CD1c-positive myeloid dendritic cell (primary cell): ENCODE results near the gene NRXN3.

Experiments
- DNase-seq: peaks from one replicate; pipeline ENCODE4 v3.0.0-alpha.2; 2016; ENCODE audit errors: extremely low spot score

The NRXN3 gene

DNA sequence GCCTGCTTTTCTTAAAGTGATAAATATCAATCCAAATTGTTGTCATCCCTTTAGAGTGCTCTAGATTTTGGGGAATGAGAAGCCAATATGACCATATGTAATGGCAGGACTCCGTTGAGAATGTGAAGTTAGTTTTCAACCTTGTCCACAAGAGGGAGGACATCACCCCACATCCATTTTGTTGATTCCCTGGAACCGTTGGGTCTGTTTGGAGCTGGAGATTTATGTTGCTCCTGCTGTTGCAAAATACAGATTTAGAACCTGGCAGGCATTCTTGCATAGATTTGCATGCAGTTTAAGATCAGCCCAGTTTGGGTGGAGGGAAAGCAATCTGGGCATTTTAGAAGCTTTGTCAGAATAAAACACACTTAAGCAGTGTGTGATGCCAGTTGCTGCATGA is 620.1 kb downstream of the NRXN3 start:
- DNase-seq = no peak

DNA sequence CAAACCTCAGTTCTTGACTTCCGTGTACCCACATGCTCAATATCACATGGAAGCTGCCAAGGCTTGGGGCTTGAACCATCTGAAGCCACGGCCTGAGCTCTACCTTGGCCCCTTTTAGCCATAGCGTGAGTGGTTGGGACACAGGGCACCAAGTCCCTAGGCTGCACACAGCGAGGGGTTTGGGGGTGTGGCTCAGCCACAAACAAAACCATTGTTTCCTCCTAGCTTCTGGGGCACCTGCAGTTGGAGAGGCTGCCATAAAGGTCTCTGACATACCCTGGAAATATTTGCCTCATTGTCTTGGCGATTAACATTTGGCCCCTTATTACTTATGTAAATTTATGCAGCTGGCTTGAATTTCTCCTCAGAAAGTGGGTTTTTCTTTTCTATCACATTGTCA is 628.6 kb downstream of the NRXN3 start:
- DNase-seq = no peak

DNA sequence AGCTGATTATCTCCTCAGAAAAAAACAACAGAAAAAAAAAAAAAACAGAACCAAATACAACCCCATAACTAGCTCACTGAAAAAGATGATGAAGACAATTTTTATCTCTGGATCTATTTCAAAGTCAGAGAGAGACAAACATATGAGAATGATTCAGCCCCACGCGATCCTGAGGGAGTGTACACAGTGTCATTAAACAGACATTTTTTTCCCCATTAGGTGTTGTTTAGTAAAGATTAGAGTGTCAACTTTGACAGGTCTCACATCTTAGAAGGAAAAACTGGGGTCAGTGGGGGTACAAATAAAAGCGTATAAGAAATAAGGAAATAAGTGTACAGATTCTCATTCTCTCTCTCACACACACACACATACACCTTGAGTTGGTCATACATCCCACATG is 635.4 kb downstream of the NRXN3 start:
- no peak for DNase-seq

DNA sequence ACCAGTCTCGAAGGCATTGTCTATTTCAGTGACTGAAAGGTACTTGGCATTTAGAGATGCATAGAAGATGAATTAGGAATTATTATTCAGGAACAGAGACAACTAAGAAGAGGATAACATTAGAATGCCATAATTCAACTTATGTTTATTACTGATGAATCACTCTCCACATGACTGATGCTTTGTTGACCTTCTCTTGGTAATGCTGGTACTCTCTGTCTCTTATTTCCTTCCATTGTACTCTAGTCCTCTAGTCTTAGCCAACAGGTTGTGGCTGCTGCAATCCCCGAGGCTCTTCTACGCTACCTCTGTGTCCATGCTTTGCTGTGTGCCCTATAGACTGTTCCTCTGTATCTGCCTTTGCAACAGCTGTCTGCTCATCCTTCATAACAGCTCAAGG is 652.9 kb downstream of the NRXN3 start:
- no peak for DNase-seq

DNA sequence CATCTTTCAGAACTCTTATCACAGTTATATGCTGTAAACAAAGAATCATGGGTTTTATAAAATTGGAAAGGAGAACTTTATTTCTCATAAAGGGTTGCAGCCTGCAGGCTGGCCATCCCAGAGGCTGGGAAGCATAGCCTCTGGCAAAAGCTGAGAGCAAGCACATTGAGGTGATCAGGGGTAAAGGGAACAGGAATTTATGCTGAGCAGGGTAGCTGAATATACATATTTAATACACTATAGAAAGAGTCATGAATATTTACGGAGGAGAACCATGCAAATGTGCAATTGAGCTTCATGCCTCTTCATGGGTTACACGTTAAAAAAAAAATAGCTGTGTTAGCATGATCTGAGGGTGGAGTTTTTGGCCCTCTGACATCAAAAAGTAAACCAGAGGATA is 653.3 kb downstream of the NRXN3 start:
- DNase-seq = no peak

DNA sequence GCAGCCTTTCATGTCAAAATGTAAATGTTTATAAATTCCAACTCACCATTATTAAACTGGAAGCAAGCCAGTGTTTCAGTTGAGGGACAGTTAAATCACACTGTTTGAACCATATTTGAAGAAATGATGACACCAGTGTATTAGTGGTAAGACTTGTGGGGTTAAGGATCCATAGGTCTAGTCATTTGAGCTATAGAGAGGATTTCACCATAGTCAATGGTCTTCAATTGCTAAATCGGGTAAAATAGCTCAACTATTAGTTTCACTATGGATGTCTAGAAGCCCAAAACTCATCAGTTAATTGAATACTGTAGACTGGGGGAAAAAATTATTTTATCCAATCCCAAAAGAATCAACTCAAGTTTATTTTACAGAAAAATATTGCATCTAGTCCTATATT is 659.1 kb downstream of the NRXN3 start:
- no peak for DNase-seq

DNA sequence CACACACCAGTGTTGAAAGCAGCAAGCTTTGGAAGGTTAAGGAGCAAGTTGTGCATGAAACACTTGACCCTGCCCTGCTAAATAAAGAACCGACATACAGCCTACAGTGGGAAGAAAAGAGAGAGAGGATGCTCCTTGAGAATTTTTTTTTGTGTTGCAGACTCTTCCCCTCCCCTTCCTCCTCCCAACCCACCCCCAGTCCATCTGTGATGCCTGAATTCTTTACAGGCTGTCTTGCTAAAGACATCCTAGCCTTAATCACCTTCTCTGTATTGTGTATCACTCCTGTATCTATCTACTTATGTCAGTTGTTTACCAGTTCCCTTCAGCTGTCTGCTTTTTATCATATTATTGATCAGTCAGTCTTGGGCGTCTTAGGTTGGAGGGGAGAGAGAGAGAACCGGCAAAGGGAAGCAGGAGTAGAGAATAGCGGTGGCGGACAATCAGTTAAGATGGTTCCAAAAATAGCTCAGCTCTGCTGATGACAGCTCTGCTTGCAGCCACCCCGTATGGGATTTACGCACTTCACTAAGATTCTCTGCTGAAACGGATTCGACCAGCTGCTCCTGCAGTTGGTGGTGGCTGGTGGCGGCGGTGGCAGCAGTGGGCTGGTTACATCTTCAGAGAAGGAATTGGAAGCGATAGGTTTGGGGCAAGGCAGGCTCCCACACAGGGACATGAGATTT is 664.7 kb downstream of the NRXN3 start:
- DNase-seq = no peak

DNA sequence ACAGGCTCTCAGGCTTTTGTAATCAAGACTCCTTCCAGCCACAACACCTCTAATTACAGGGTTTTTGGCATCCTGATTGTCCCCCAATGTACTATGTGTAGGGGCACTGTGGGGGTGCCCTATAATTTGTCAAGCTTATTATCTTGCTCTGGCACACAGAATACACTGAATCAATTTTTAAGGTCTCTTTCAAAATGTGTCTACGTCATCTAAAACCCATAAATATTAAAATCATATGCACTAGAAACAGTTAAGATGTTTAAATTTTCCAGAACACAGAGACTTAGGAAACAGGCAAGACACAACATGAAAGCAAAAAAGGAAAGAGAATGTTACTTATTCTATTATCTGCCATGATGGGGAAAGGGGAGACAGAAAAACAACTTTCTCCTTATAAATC is 665.7 kb downstream of the NRXN3 start:
- no peak for DNase-seq

DNA sequence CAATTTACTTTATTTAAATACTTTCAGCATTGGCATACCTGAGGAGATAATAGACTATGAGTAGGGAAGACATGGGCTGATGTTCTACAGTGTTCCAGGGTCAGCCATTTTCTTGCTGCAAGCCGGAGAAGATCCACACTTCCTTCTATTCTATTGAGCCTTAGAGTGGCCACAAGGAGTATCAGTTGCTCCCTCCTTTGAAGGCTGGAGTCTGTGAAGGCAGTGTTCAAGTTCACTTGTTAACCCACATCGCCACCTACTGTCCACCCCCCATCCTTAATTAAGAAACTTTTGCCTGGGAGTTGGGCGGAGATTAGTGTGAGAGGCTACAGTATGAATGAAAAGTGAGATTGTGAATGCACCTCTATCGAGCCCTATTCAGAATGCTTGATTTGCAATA is 666.6 kb downstream of the NRXN3 start:
- no peak for DNase-seq

DNA sequence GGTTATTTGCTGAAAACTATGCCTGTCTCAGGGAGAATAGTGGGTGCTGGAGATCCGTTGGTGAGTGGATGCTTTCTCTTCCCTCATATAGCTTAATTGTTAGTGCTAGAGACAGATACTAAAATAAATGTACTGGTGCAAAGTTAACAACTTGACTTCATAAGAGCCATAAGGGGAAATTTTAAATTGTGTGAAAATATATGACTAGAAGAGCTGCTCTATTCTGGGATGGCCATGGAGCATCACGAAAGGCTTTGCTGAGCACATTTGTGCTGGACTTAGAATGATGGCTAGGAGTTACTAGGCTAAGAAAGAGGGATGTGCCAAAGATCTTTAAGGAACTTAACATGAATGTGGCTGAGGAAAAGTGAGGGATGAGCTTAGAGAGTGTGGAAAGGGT is 668.8 kb downstream of the NRXN3 start:
- DNase-seq = no peak

DNA sequence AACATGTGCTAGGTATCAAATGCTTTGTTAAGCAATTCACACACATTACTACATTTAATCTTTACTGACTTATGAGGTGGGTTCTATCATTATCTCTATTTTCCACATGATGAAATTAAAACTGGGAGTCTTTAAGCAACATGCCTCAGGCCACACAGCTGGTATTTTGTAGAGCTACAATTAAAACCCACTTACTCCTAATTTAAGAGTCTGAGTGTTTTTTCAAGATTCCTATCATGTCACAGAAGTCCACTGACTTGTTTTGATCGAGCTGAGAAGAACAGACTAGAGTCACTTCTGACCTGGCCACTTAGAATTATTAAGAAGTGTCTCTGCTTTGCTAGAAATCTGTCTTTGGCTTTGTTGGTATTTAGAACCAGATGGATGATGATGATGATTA is 670.7 kb downstream of the NRXN3 start:
- no peak for DNase-seq

DNA sequence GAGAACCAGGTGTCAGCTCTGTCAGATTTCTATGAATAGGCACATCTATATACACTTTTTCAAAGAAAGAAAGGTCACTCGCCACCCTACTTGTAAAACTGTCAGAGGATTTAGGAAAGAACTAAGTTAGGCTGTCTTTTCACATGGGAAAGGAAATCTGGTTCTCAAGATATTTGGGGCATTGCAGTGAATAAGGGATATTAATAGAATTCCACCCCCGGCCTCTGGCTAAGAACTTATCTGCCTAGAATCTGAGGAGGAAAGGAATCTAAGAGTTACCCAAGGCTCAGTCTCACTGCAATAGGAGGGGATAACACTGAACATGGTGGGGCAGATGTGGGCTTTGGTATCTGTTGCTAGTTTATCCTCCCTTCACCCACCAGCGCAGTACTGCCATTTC is 677.6 kb downstream of the NRXN3 start:
- no peak for DNase-seq

DNA sequence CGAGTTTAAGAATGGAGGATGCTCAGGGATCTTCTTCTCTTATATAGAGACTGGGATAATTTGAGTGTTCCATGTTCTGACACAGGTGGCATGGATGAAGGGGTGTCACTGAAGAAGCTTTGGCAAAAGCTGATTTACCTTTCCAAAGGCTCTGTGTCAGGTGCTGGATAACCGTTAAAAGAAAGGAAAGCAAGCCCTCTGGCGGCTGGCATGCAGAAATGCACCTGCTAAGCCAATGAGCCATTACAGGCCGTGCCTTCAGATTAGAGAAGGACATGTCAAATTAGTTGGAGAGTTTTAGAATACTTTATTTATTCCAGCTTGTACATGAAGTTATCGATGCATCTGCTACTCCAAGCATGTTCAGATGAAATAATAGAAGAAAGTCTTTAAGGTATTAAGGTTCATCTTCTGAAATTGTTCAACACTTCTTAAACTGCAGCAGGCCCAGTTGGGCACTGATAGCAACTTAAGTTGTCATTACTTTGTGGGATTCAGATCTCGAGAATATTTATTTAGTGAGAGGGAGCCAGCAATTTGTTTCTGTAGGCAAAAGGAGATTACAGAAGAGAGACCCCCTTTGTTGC is 678.2 kb downstream of the NRXN3 start:
- DNase-seq = peak; percentile 13

DNA sequence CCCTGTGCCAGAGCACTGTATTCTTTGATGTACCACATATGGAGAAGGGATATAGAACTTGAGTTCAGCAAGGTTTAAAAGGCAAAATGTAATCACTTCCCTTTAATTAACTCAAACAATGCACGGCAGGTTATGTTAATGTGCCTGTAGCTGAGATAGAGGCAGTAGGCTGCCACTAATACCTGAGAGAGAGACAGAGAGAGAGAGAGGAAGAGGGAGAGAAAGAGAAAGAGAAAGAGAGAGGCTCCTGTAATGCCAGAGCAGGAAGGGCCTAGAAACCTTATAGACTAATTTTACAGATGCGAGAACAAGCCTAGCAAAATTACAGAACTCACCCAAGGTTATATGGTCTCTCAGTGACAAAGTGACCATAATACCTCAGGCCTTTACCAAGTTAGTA is 679.8 kb downstream of the NRXN3 start:
- DNase-seq = no peak

DNA sequence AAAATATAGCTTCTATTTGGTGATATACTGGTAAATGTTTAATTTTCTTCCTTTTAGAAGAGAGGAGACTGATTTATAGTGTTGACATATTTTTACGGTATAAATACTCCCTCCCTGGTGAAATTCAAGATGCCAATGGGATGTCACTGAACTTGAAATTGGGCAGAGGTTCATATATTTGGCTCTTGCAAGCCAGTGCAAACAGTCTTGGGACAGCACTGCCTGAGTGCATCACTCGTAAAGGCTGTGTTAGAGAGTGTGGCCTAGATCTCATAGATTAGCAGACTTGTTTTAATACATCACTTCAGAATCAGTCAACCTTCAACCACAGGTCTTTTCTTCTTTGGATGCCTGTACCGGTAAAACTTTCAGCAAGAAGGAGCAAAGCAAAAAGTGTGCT is 681.0 kb downstream of the NRXN3 start:
- no peak for DNase-seq

DNA sequence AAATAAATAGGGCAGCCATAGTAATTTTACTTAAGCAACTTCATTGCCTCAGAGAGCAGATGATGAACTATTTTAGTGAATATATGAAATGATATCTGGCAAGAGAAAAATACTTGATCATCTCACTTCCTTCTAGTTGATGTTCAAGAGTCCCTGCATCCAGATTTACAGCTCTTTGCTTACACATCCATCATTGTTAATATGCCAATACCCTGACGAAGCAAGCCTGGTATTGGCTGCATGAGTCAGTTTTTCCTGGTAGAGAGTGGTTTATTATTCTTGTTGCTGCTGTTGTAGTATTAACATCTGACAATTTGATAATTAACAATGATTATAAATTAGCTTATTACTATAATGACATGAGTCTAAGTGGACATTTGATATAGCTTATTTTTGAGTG is 681.9 kb downstream of the NRXN3 start:
- no peak for DNase-seq

DNA sequence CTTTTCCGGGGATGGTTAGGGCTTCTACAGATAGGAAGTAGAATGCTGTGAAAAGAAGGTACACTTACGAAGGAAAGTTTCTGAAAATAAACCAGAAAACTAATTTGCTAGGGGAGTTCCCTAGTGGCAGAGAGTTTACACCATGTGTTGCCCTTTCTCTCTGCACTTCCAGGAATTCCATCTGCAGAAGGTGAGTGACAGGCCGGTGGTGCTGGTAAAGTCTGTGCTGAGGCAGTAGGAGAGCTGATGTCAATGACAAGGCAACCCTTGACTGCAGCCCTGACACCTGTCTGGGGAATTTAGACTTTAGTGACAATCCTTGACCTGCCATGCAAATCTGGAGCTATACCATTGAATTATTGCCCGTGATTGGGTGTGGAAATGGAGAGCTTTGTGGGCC is 687.8 kb downstream of the NRXN3 start:
- no peak for DNase-seq

DNA sequence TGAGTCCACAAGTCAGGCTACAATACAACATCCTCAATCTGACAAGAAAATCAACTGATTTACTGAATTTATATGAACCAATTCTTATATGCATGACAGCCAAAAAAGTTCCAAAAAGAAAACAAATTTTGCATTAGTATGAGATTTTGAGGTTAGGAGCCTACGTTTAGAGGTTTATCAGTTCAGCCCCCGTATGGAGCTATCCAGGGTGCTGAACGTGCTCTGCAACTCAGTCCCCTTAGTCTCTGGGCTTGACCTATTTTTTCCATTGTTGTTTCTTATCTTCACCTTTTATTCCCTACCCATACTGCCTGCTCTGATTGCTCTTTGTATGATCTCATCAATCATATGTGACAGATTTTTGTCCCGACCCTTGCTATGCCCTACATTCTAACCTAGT is 693.0 kb downstream of the NRXN3 start:
- DNase-seq = no peak

DNA sequence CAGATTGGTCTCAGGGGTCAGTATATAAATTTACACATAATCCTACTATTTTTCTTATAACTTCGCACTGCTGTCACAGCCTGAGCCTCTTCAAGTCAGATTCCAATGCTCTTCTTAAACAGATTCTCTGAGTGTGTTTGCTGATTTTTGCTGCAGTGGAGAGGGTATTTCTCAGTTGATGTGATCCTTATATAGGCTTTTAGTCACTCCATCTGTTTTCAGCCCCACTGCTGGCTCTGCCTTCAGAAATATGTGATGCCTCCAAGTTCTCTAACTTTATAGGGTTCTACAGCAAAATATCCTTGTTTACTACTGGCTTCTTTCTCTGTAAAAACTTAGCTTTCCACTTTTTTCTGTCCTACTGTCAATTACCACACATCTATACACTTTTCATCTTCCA is 702.7 kb downstream of the NRXN3 start:
- no peak for DNase-seq

DNA sequence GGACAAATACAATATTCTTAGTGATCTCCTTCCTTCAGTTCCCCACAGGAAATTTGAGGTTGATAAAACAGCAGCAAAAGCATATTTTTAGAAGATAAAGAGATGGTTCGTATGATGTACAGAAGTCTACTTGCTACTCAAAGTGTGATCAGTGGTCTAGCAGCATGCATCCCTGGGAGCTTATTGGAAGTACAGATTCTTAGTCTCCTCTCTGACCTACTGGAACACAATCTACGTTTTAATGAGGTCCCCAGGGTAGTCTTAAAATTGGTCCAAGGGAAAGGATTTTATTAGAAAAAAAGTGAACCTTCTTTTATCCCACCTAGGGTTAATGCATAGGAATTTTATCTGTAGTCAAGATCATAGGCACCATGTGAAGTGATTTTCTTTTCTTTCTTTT is 703.4 kb downstream of the NRXN3 start:
- DNase-seq = no peak

DNA sequence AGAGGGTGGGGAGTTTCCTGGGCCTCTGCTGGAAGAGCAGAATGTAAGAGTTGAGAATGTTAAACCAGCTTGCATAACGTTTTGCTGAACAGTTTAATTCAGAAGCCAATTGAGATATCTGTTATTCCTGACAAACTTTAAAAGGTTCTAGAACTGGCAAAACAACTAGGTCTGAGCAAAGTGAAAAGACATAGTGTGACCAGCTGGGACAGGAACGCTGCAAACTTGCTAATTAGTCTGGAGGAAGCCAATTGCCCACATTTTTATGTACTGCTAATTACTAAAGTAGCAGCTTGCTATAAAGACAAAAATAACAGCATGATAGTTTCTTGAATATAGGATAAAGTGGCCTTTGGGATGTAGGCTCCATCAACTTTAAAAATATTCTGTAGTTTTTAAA is 704.9 kb downstream of the NRXN3 start:
- no peak for DNase-seq

DNA sequence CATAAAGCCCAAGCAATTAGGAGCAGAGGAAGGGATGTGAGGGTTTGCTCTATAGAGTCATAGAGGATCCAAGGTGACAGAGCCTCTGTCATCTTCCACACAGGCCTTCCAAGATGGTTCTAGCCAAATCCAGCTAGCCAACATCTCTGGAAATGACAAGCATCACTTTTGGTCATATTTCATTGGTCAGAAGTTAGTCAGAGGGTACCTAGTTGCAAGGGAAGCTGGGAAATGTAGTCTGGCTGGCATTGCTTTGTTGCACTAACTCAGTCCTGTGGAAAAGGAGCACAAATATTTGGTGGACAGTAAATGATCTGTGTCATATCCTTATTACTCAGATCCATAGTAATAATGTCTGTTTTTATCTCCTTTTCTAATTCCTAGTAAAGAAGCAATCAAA is 715.7 kb downstream of the NRXN3 start:
- DNase-seq = no peak

DNA sequence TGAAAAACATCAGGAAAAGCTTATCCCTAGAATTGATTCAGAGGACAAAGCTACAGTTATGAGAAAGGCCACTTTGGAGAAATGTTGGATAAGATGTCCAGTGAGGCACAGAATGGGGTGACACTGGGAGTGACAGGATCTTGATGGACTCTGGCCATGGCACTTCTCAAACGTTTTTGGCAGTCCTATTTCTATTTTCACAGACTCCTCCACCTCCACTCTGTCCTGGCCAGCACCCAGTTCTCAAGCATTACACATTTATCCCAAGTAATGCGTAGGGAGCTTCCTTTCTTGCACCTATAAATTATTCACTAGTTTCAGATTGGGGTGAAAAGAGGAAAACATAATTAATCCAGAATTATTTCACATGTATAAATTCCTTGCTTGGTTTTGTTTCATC is 727.3 kb downstream of the NRXN3 start:
- no peak for DNase-seq

DNA sequence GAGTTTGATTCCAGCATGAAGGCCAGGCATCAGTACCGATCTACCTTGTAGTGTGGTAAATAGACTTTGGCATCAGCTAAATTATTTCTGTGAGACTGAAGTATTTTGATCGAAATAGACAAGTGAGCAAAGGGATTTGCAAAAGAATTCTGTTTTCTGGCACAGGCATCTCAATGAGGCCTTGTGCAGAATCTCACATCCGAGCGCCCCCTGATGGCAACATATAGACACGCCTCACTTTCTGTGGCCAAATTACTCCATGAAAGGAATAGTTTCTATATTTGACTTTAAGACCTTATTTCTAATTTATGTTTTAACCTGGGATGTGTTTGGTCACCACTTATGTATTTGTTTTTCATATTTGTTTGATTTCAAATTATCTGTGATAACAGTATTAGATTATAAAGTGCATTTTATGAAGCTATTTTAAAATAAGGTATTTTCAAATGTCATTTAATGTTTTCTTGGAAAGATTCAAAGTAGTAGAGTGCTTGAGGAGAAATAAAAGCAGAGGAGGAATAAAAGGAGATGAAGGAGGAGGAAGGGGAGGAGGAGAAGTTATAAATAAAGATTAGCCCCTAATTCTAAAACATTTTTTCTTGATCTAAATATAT is 731.9 kb downstream of the NRXN3 start:
- DNase-seq = no peak
